ENCODE results near the gene FCAMR.

GRCh38 chr1:207002724-207003146 lies 32.5 kb upstream of the FCAMR start:
- no peak for TF ChIP-seq ZNF274 (IDR thresholded peaks at IDR 0.05; ENCODE audit: low read depth, low read length)
- no peak for TF ChIP-seq YY1 (IDR thresholded peaks at IDR 0.05; ENCODE audit: insufficient read depth, insufficient read length)

All from NT2/D1 (cell line).